Measurements from ENCODE around the gene SAMD3. TPM values are rescaled to one million over a fixed set of nuclear protein-coding genes. Genes with fewer than 3 reads are reported as not detected.

The SAMD3 gene
- total RNA-seq, 6 experiments from 2014 or later = 0.25 to 0.86 (median 0.37) TPM

GRCh38 chr6:130259557-130259956 is 36.8 kb upstream of the SAMD3 start:
- Histone ChIP-seq H3K36me3 (no peaks in the 10 kb centered on the region), H3K4me1 (no peaks in the 10 kb centered on the region), H3K27me3 (no peaks in the 10 kb centered on the region), H3K9me3 (no peaks in the 10 kb centered on the region), H3K27ac (no peak overlapping the region), H3K4me3 (no peak overlapping the region)
- DNase-seq (no peak), ATAC-seq (no peak)
- no peak for TF ChIP-seq POLR2A (IDR thresholded peaks at IDR 0.05)
- TF ChIP-seq CTCF (IDR thresholded peaks at IDR 0.05) = no peak
- intact Hi-C loops (cut with DNase I) = no loop called here
- 71% methylated on average over 2 of the region's 2 CpGs for WGBS (ENCODE audit: insufficient coverage, low coverage, low lambda C conversion rate, missing lambda C conversion rate)

GRCh38 chr6:130259140-130259539 is 36.4 kb upstream of the SAMD3 start:
- H3K4me3 ChIP-seq = no peak overlapping the region
- TF ChIP-seq CTCF (IDR thresholded peaks at IDR 0.05) = no peak
- no peak for TF ChIP-seq POLR2A (IDR thresholded peaks at IDR 0.05)
- 30% methylated on average over 1 of the region's 1 CpG for WGBS (ENCODE audit: insufficient coverage, low coverage, low lambda C conversion rate, missing lambda C conversion rate)
- intact Hi-C loops (cut with DNase I) = no loop called here
- no peaks in the 10 kb centered on the region for H3K27me3 ChIP-seq
- DNase-seq (no peak), ATAC-seq (no peak)
- H3K4me1 ChIP-seq = no peaks in the 10 kb centered on the region
- no peak overlapping the region for H3K27ac ChIP-seq
- no peaks in the 10 kb centered on the region for H3K36me3 ChIP-seq
- H3K9me3 ChIP-seq = no peaks in the 10 kb centered on the region

- H3K9me3 ChIP-seq = no peaks in the 10 kb centered on the region
- no peaks in the 10 kb centered on the region for H3K27me3 ChIP-seq
- ATAC-seq = no peak
- H3K36me3 ChIP-seq = no peaks in the 10 kb centered on the region
- no peaks in the 10 kb centered on the region for H3K4me1 ChIP-seq
- TF ChIP-seq POLR2A (IDR thresholded peaks at IDR 0.05) (no peak), CTCF (IDR thresholded peaks at IDR 0.05) (no peak)
- 38% methylated on average over 8 of the region's 9 CpGs for whole genome bisulfite sequencing (ENCODE audit: insufficient coverage, low coverage, low lambda C conversion rate, missing lambda C conversion rate)
- no peak overlapping the region for H3K4me3 ChIP-seq
- DNase-seq = no peak
- intact Hi-C loops (cut with DNase I) = no loop called here
- H3K27ac ChIP-seq = no peak overlapping the region
Measured at GRCh38 chr6:130252527-130253237, 29.9 kb upstream of the SAMD3 start.

- H3K27ac ChIP-seq = no peak overlapping the region
- H3K4me3 ChIP-seq = no peak overlapping the region
- no peaks in the 10 kb centered on the region for H3K9me3 ChIP-seq
- DNase-seq (no peak), ATAC-seq (no peak)
- peaks cover 0 to 3% of the 10 kb centered on the region in 2 donors for H3K27me3 ChIP-seq
- intact Hi-C loops (cut with DNase I) = no loop called here
- TF ChIP-seq POLR2A (IDR thresholded peaks at IDR 0.05) = no peak
- no peak for TF ChIP-seq CTCF (IDR thresholded peaks at IDR 0.05)
- 71% methylated on average over 2 of the region's 2 CpGs for WGBS (ENCODE audit: insufficient coverage, low coverage, low lambda C conversion rate, missing lambda C conversion rate)
- no peaks in the 10 kb centered on the region for H3K36me3 ChIP-seq
- H3K4me1 ChIP-seq = no peaks in the 10 kb centered on the region
Measured at GRCh38 chr6:130245267-130245666, 22.5 kb upstream of the SAMD3 start.

Data from right lobe of liver (tissue), 6 donors.